Stimulated activated naive B cell treated with anti-CD40 and anti-IgM and Interleukin-4, amounts not matched to agents 10 μg/mL and 1 μg/mL and 100 μg/mL, for 72 hours (primary cell): ENCODE data around the gene HPDL.

Experiments
- ATAC-seq, 2 donors: fragments of 150-1000 bp; cut with Tn5 transposase; replicated peaks; 2 replicates each; pipeline ENCODE4 v1.10.0; 2021; ENCODE audit warnings: moderate library complexity in 1 of 2
- DNase-seq: peaks from one replicate; pipeline ENCODE4 v3.0.0; 2021
- H3K27ac Mint-ChIP-seq: one replicate; pipeline ENCODE4 v1.8.0; 2022; ENCODE audit warnings: mild to moderate bottlenecking, mixed read lengths
- H3K27me3 Mint-ChIP-seq, 2 donors: one replicate each; pipeline ENCODE4 v1.8.0; 2022; ENCODE audit warnings: mixed read lengths in 2 of 2
- H3K36me3 Mint-ChIP-seq, 2 donors: one replicate each; pipeline ENCODE4 v1.8.0; 2022; ENCODE audit warnings: mixed read lengths in 2 of 2, mild to moderate bottlenecking in 1 of 2
- H3K4me1 Mint-ChIP-seq, 2 donors: one replicate each; pipeline ENCODE4 v1.8.0; 2022; ENCODE audit warnings: mixed read lengths in 2 of 2, mild to moderate bottlenecking in 1 of 2
- H3K4me3 Mint-ChIP-seq, 2 donors: one replicate each; pipeline ENCODE4 v1.8.0; 2022; ENCODE audit warnings: mild to moderate bottlenecking in 2 of 2, mixed read lengths in 2 of 2, moderate library complexity in 1 of 2
- H3K9me3 Mint-ChIP-seq, 2 donors: one replicate each; pipeline ENCODE4 v1.8.0; 2022; ENCODE audit warnings: mixed read lengths in 2 of 2, mild to moderate bottlenecking in 1 of 2

HPDL gene

DNA sequence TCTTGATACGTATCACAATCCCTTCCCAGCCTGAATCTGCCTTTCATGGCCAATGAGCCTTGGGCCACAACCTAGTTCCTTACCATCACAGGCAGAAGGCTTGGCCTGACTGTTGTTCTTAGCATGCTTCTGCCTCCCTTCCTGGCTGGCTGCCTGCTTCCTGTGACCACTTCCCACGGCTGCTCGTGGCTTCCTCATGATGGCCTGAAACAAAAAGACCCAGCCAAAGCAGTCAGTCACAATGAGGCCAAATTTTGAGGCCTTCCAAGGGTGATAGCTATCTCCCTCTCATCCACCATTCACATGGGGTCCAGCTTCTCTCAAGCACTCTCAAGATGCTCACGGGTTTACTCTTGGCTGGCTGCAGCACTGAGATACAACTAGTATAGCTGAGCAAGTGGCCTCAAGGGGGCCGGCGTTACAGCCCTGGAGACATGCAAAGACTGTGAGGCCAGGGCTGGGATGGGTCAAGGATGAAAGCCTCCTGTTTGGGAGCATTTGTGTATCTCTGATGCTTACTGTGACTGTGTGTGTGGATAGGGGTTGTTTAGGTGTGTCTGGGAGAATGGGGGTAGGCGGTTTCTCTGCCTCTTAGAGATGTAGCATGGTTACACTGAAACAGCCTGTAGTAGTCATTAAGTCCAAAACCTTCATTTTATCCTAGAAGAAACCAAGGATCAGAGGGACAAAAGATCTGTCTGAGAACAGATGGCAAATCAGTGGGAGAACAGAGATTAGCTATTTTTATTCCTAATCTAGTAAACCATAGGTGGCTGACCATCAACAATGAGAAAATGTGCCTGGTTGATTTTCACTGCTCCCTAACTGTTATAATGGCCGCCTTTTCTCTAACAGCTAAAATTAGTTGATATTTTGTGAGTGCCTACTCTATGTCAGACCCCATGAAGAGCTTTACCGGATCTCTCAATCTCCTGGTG is 7.9 kb downstream of the HPDL start:
- Mint-ChIP-seq H3K27me3 (no peaks in the 10 kb centered on the region), H3K4me1 (peaks cover 13 to 14% of the 10 kb centered on the region in 2 donors), H3K27ac (no peak overlapping the region), H3K36me3 (peaks cover 20 to 48% of the 10 kb centered on the region in 2 donors), H3K4me3 (no peak overlapping the region), H3K9me3 (no peaks in the 10 kb centered on the region)
- ATAC-seq (no peak), DNase-seq (no peak)

DNA sequence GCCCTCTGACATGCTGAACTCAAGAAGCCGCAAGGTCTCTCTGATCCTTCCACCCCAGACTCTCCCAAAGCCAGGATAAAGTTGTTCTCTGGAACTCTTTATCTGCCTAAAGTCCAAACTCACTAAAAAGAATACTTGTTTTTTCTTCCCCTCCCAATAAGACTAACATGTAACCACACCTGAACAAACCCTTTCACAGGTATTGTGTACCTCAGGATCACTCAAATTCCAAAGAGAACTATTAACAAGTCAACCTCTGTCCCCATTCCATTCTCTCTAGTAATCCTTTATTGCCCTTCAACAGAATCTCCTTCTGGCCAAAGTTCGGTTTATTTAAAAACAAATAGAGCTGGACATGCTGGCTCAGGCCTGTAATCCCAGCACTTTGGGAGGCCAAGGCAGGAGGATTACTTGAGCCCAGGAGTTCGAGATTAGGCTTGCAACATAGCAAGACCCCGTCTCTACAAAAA is 9.2 kb downstream of the HPDL start:
- H3K4me1 Mint-ChIP-seq = peaks cover 12 to 14% of the 10 kb centered on the region in 2 donors
- H3K27ac Mint-ChIP-seq = peak overlapping the region; percentile 10
- H3K27me3 Mint-ChIP-seq = no peaks in the 10 kb centered on the region
- no peaks in the 10 kb centered on the region for H3K9me3 Mint-ChIP-seq
- DNase-seq = no peak
- ATAC-seq = no peak
- H3K4me3 Mint-ChIP-seq = no peak overlapping the region
- H3K36me3 Mint-ChIP-seq = peaks cover 14 to 42% of the 10 kb centered on the region in 2 donors

DNA sequence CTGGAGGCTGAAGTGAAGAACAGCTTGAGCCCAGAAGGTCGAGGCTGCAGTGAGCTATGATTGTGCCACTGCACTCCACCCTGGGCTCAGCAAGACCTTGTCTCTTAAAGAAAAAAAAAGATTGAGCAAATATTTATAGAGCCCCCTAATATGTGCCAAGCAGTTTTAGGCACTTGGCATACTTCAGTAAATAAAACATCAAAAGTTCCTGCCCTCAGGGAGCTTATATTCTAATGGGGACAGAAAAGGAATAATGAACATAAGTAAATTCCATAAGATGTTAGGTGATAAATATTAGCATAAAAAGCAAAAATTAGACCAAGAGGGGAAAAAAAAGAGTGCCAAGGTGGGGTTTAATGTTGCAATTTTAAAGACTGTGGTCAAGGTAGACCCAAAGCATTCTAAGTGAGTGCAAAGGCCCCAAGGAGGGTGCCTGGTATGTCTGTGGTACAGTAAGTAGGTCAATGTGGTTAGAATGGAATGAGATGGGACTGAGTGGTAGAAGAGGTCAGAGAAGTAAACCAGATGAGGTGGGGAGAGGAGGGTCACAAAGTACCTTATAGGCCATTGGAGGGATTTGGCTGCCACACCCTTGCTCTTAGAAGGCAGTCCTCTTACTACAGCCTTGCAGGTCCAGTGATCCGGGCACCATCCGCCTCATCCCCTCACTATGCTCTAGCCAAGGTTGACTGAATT is 11.1 kb downstream of the HPDL start:
- Mint-ChIP-seq H3K9me3 (no peaks in the 10 kb centered on the region), H3K4me3 (peak overlapping the region in 1 of 2 donors; percentile 97), H3K27ac (no peak overlapping the region), H3K27me3 (no peaks in the 10 kb centered on the region), H3K4me1 (peaks cover 23 to 27% of the 10 kb centered on the region in 2 donors), H3K36me3 (peaks cover 19 to 50% of the 10 kb centered on the region in 2 donors)
- no peak for ATAC-seq
- DNase-seq = no peak

DNA sequence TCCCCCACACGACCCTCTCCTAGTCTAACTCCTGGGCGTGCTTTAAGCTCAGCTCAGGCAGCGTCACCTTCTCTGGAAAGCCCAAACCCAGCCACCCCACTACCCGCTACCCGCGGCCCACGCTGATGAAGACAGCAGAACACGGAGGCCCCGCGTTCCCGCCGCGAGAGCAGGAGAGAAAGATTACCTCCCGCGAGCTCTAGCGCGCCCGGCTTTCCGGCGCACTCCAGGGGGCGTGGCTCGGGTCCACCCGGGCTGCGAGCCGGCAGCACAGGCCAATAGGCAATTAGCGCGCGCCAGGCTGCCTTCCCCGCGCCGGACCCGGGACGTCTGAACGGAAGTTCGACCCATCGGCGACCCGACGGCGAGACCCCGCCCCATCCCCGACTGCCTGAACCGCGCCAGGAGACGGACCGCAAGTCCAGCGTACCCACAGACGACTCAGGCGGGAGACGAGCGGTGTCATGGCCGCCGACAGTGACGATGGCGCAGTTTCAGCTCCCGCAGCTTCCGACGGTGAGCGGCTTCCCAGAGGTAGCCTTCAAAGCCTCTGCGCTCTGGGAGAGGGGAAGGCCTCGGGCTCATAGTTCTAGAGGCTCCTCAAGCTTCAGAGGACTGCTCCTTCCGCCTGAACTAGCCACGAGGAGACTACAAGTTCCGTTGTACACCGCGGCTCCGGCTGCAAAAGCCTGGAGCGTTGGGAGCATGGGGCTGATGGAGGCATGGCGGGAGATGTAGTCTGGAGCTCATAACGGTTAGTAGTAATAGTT is 13.3 kb downstream of the HPDL start, which contains the start of the genes MUTYH and TOE1:
Gene MUTYH (minus strand): TSS at position 652 of the 770 bp plus-strand sequence. CDS start 5,935 bp downstream, outside the sequence.
Gene TOE1 (plus strand): TSS at position 382 of the 770 bp plus-strand sequence. CDS start 83 bp downstream, at position 465.
- peaks cover 18 to 21% of the 10 kb centered on the region in 2 donors for H3K4me1 Mint-ChIP-seq
- H3K27me3 Mint-ChIP-seq = no peaks in the 10 kb centered on the region
- H3K27ac Mint-ChIP-seq = peak within 1 kb of the TSS; percentile 99
- ATAC-seq (peak; percentile 88 to 91), DNase-seq (peak; percentile 94)
- H3K9me3 Mint-ChIP-seq = no peaks in the 10 kb centered on the region
- peak within 1 kb of the TSS; percentile 96 to 97 for H3K4me3 Mint-ChIP-seq
- H3K36me3 Mint-ChIP-seq = peaks cover 21 to 50% of the 10 kb centered on the region in 2 donors

DNA sequence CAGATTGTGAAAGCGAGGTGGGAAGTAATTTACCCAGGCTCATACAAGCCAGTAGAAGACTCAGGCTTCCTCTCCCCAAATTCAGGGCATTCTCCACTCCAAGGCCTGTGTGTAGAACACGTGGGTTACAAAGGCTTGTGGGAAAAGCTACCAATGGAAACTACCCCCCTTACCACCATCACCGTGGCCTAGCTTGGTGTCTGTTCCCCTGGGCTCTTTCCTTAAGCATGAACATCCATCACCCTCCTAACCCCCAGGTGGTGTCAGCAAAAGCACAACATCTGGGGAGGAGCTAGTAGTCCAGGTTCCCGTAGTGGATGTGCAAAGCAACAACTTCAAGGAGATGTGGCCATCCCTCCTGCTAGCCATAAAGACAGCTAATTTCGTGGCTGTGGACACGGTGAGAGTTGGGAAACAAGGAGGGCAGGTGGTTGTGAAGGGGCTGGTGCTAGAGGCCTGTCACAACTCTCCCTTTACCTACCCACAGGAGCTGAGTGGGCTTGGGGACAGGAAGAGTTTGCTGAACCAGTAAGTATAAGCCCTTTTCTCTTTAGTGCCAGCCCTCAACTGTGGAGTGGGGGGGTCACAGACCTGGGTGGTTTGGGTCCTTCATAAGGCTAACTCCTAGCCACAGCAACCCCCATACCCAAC is 14.2 kb downstream of the HPDL start:
- Mint-ChIP-seq H3K27ac (peak overlapping the region; percentile 99), H3K4me3 (peak overlapping the region; percentile 96 to 97), H3K36me3 (peaks cover 21 to 57% of the 10 kb centered on the region in 2 donors), H3K4me1 (peaks cover 16 to 21% of the 10 kb centered on the region in 2 donors), H3K27me3 (no peaks in the 10 kb centered on the region), H3K9me3 (no peaks in the 10 kb centered on the region)
- ATAC-seq (peak in 1 of 2 donors; percentile 3), DNase-seq (peak; percentile 15)

DNA sequence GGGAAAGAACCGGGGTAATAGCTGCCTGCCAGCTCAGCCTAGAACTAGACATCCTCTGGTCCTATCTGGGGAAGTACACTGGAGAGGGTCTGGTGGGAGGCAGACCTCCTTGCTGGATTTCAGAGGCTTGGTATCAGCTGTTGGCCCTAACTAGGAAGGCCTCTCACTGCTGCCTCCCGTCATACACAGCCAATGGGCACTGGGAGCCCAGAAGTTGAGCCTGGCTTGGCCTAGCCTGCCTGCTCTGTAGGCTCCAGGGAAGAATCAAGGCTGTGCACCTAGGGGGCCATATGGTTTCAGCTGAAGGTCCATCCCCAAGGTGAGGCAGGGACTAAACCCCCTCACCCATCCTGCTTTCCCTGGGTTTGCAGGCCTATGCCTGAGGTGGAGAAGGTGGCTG is 17.8 kb downstream of the HPDL start:
- ATAC-seq (no peak), DNase-seq (no peak)
- Mint-ChIP-seq H3K27me3 (no peaks in the 10 kb centered on the region), H3K9me3 (no peaks in the 10 kb centered on the region), H3K36me3 (peaks cover 16 to 54% of the 10 kb centered on the region in 2 donors), H3K4me3 (no peak overlapping the region), H3K4me1 (peaks cover 16 to 24% of the 10 kb centered on the region in 2 donors), H3K27ac (peak overlapping the region; percentile 47)

DNA sequence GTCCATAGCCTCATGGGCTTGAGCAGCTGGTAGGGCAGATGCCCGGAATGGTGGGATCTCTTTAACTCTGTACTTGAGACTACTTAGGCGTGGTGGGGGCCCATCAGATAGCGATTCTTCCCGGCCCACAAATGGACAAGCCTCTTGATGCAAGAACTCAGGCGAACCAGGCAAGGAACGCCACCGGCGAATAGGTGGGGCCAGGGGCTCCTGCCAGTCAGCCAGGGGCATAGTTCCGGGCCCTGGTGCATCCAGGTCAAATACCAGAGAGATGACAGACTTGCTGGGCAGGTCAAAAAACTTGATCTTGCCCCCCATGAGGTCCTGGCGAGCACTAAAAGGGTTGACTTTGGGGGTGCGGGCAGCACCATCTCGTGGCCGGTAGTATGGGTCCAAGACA is 18.3 kb downstream of the HPDL start:
- Mint-ChIP-seq H3K36me3 (peaks cover 13 to 51% of the 10 kb centered on the region in 2 donors), H3K9me3 (no peaks in the 10 kb centered on the region), H3K4me1 (peaks cover 16 to 27% of the 10 kb centered on the region in 2 donors), H3K4me3 (no peak overlapping the region), H3K27ac (peak overlapping the region; percentile 47), H3K27me3 (no peaks in the 10 kb centered on the region)
- DNase-seq (no peak), ATAC-seq (no peak)

DNA sequence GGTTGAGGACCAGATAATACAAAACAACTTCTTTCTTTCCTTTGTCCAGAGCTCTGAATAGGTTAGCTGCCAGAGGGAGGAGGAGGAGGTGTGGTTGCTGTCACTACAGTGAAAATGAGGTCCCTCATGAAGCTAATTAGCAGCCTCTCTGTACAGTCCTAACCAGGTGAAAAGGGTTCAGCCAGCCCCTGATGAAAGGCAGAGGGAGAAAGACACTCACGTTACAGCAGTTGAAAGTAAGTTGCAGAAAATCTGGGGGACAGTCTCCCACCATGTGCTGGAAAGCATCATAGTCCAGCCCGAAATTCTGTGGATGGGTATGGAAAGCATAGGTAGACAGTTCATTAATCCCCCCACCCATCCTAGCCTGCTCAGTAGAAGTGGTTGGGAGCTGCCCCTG is 19.8 kb downstream of the HPDL start:
- H3K27me3 Mint-ChIP-seq = no peaks in the 10 kb centered on the region
- H3K36me3 Mint-ChIP-seq = peaks cover 11 to 43% of the 10 kb centered on the region in 2 donors
- H3K4me1 Mint-ChIP-seq = peaks cover 13 to 20% of the 10 kb centered on the region in 2 donors
- DNase-seq (no peak), ATAC-seq (no peak)
- no peak overlapping the region for H3K27ac Mint-ChIP-seq
- no peak overlapping the region for H3K4me3 Mint-ChIP-seq
- no peaks in the 10 kb centered on the region for H3K9me3 Mint-ChIP-seq

DNA sequence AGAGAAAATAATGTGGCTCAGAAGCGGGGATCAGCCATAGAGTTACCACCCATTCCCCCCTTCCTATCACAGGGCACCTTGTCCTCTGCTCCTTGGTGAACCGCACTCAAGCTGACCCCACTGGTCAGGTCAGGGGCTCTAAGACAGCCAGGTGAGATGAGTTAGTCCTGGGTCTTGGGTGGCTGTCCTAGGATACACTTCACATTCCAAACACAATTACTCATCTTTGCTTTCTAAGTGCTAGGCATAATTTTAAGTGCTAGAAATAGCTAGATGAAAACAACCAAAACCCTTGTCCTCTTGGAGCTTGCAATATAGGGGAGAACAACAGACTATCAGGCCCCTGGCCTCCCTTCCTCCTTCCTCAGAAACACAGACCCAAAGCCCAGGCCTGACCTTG is 21.3 kb downstream of the HPDL start:
- Mint-ChIP-seq H3K27ac (no peak overlapping the region), H3K9me3 (no peaks in the 10 kb centered on the region), H3K36me3 (peaks cover 5 to 29% of the 10 kb centered on the region in 2 donors), H3K4me3 (no peak overlapping the region), H3K27me3 (no peaks in the 10 kb centered on the region), H3K4me1 (peaks cover 4 to 10% of the 10 kb centered on the region in 2 donors)
- ATAC-seq = no peak
- no peak for DNase-seq

DNA sequence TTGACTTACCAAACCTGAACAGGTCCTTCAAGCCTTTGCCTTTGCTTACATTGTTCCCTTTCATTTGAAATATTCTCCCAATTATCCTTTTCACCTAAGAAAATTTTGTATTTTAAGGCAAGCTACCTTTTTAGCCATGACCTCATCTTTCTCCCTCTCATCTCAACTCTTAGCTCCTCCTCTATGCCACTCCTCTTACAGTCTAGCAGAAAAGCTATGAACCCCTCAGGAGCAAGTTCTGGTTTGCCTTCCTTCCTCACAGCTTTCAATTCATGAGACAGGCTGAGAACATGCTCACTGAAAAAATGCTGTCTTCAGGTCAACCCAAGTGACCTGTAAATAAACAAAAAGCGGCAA is 21.9 kb downstream of the HPDL start:
- no peak overlapping the region for H3K4me3 Mint-ChIP-seq
- no peaks in the 10 kb centered on the region for H3K9me3 Mint-ChIP-seq
- peaks cover 4 to 10% of the 10 kb centered on the region in 2 donors for H3K4me1 Mint-ChIP-seq
- no peak overlapping the region for H3K27ac Mint-ChIP-seq
- ATAC-seq = no peak
- DNase-seq = no peak
- no peaks in the 10 kb centered on the region for H3K27me3 Mint-ChIP-seq
- H3K36me3 Mint-ChIP-seq = peaks cover 5 to 24% of the 10 kb centered on the region in 2 donors

DNA sequence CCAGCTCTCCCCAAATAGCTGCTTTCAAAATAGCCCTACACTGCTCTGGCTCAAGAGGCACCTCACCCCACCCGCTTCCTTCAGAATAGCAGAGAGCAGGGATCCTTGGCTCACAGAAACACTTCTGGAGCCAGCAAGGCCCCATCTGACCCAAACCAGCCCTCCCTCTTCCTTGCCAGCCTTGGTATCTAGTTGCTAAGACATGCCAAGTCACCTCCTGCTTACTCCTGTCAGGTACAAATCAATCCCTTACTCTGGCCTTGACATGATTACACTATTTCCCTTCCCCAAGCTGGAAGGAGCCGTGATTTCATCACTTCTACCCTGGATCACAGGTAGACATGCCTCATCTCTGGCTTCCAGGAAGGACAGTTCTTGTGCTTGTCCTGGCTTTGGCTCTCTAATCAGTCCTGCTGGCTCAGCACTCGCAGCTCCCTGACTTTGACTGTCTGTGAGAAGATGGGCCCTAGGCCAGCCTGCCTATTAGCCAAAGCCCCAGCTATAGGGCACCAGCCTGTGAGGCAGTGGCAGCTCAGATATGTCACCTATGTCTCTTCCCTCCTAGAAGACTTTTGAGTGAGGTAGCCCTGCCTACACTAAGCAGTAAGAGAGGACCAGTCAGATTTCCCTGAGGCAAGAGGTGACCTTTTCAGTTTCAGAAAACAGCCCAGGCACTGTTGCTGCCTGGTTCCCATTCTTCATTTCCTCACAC is 22.4 kb downstream of the HPDL start:
- ATAC-seq = peak; percentile 68 to 80

DNA sequence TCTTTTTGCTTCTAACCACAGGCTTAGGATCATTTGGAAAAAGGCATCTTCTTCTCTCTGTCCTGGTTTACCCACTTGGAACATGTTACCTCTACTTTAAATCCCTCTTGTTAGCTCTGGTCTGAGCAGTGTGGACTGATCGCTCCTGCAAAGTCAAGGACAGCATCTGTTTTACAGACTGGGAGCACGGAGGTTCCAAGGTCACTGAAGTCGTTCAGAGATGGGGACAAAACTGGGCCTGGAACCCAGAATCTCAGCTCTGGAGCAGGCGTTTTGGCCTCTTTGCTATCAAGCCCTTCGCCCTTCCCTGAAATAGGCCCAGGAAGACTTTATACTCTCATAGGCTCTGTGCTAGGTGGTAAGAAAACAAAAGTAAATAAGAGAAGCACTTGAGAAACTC is 24.8 kb downstream of the HPDL start:
- ATAC-seq (no peak), DNase-seq (no peak)
- no peak overlapping the region for H3K4me3 Mint-ChIP-seq
- H3K9me3 Mint-ChIP-seq = no peaks in the 10 kb centered on the region
- peaks cover 4 to 10% of the 10 kb centered on the region in 2 donors for H3K4me1 Mint-ChIP-seq
- H3K27me3 Mint-ChIP-seq = no peaks in the 10 kb centered on the region
- H3K27ac Mint-ChIP-seq = no peak overlapping the region
- peaks cover 5% of the 10 kb centered on the region in 2 donors for H3K36me3 Mint-ChIP-seq

More for the DNA sequence above, 22.4 kb downstream of the HPDL start:
- H3K27me3 Mint-ChIP-seq = no peaks in the 10 kb centered on the region
- no peak for DNase-seq
- no peak overlapping the region for H3K4me3 Mint-ChIP-seq
- peaks cover 4 to 10% of the 10 kb centered on the region in 2 donors for H3K4me1 Mint-ChIP-seq
- H3K36me3 Mint-ChIP-seq = peaks cover 5 to 23% of the 10 kb centered on the region in 2 donors
- no peaks in the 10 kb centered on the region for H3K9me3 Mint-ChIP-seq
- peak overlapping the region; percentile 70 for H3K27ac Mint-ChIP-seq

DNA sequence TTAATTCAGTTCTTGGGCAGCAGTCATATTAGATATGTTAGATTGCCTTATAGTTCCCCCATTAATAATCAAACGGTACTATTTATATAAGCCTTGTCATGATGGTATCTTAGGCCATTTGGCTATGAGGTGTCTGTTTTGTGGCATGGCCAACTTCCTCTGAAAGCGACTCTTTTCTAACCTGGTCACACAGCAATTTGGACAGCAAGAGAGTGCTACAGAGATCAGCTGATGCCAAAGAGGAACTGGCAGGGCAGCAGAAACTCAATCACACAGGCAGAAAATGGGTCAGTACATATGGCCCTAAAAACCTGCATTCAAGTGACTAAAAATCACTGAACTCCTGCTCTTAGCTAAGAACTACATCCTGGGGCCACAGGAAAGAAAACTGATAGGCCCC is 27.0 kb downstream of the HPDL start:
- H3K27ac Mint-ChIP-seq = no peak overlapping the region
- DNase-seq (no peak), ATAC-seq (no peak)
- H3K27me3 Mint-ChIP-seq = no peaks in the 10 kb centered on the region
- H3K4me3 Mint-ChIP-seq = no peak overlapping the region
- peaks cover 4 to 10% of the 10 kb centered on the region in 2 donors for H3K4me1 Mint-ChIP-seq
- no peaks in the 10 kb centered on the region for H3K36me3 Mint-ChIP-seq
- H3K9me3 Mint-ChIP-seq = no peaks in the 10 kb centered on the region
